ENCODE data around the gene CGB3.

Gene CGB3

GRCh38 chr19:48985711-48986110 is 38.4 kb downstream of the CGB3 start:
- DNase-seq = no peak

DNA sequence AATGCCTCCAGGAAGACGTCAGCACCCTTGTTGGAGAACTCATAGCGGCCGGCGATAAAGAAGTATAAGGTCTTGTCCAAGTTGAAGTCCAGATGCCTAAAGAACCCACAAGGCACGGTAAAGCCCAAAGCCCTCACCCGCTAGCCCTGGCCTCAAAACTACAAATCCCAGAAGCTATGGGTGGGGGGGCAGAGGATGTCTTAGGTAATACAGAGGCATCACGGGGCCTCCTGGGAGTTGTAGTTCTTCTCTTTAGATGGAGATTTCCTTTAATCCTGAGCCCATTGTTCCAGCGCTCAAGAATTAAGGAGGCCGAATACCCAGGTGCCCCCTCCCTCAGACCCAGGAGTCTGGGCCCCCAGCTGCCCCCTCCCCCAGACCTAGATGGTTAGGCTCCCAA is 41.9 kb downstream of the CGB3 start:
- DNase-seq = no peak

- no peak for DNase-seq
Observed at GRCh38 chr19:48977061-48977460, 47.1 kb downstream of the CGB3 start.

DNA sequence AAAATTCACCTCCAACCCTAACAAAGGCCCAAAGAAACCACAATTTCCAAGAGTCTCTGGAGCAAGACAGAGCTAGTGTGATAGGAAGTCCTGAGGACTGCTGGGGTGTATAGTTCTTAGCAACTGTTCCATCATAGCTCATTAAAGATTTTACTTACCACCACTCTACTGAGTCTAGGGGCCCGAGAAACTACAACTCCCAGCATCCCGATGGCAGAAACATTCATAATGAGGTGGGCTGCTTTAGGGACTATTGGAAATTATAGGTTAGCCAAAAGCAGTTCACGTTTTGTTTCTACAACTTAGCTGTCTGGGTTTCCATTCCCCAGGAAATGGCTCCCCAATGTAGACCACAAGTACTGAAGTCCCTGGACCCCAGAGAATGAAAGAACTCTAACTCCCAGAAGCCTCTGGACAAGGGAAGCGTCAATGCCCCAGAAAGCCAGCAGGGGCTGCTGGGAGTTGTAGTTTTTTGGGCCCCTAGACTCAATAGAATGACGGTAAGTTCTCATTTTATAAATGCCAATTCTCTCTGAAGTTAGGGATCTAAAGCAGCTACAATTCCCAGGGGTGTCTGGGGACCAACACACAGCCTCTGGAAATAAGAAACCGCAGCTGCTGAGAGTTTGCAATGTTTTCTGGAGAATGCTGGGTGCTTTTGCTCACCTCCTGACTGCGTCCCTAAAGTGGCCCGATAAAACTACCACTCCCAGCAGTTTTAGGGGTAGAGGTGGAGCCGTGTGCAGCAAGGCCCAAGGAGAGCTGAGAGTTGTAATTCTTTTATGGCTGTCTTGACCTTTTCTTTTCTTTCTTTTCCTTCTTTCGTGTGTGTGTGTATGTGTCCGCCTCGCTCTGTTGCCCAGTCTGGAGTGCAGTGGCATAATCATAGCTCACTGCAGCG is 47.9 kb downstream of the CGB3 start:
- DNase-seq = no peak

Measured in activated CD8-positive, alpha-beta memory T cell treated with anti-CD3 and anti-CD28 coated beads for 24 hours (primary cell).